ENCODE measurements around the gene RAB30.

Gene RAB30

GRCh38 chr11:82998697-82999096 lies 73.0 kb downstream of the RAB30 start:
- TF ChIP-seq CTCF (conservative IDR thresholded peaks at IDR 0.05): no peak
- H3K27ac ChIP-seq: peak overlapping the region; percentile 95

- no peak for TF ChIP-seq CTCF (conservative IDR thresholded peaks at IDR 0.05)
Observed at GRCh38 chr11:82996966-82997606, 74.6 kb downstream of the RAB30 start.

DNA sequence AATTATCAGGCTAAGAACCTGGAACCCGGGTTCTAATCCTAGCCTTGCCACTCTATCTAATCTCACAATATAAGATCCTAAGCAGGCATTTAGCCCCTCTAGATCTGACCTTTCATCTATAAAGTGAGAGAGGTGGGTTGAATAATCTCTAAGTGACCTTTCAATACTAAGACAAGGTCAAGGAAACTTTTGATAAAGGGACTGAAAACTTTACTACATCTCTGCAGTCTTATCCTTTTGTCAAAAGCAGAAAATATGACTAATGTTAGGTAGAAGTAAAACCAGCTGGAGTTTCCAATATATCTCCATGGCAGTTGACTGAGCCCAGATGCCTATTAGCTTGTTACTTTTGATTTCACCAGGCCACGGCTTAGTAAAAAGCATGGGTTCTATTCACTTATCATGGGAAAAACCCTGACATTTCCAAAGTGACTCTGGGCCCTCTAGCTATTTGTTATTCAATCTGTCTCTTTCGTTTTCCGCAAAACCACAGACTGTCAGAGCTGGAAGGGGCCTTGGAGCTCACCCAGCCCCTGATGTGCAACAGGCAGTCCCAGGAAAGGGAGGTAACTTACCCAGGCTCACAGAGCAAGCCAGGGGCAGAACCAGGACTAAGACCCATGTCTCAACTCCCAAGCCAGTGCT lies 75.8 kb downstream of the RAB30 start:
- peak overlapping the region; percentile 95 for H3K27ac ChIP-seq
- no peak for TF ChIP-seq CTCF (conservative IDR thresholded peaks at IDR 0.05)

More at GRCh38 chr11:82996966-82997606, 74.6 kb downstream of the RAB30 start:
- H3K27ac ChIP-seq: peak overlapping the region; percentile 95

GRCh38 chr11:82995235-82995634 lies 76.5 kb downstream of the RAB30 start:
- no peak for TF ChIP-seq CTCF (conservative IDR thresholded peaks at IDR 0.05)

DNA sequence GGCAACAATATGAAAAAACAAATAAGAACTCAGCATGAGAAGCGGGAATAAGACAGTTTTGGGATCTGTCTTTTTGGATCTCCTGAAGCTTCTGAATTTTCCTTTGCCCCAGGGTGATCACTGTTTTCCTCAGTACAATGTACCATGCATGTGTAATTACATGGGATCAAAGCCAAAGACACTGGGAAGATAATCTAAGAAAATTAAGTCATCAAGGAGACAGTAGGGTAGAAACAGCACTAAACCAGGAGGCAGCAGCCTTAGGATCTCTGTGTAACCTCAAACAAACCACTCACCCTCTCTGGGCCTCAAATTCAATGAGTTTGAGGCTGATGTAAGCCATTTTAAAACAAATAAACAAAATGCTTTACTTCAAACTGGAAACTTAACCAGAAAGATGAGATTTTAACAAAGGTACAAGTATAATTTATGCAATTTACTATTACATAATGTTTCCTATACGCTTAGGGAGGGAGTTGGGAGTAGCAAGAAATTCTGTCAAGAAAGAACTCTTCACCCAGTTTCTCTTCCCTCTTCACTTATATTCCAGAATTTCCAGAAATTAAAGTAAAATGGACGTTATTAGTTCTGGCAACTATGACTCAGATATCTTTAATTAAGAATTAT lies 77.0 kb downstream of the RAB30 start:
- TF ChIP-seq CTCF (conservative IDR thresholded peaks at IDR 0.05): no peak
- peak overlapping the region; percentile 95 for H3K27ac ChIP-seq

More at GRCh38 chr11:82995235-82995634, 76.5 kb downstream of the RAB30 start:
- peak overlapping the region; percentile 95 for H3K27ac ChIP-seq

- H3K27ac ChIP-seq: peak overlapping the region; percentile 95; the same call in 1 of the 2 replicates
- TF ChIP-seq CTCF (conservative IDR thresholded peaks at IDR 0.05): no peak
Observed at GRCh38 chr11:82992223-82992622, 79.5 kb downstream of the RAB30 start.

DNA sequence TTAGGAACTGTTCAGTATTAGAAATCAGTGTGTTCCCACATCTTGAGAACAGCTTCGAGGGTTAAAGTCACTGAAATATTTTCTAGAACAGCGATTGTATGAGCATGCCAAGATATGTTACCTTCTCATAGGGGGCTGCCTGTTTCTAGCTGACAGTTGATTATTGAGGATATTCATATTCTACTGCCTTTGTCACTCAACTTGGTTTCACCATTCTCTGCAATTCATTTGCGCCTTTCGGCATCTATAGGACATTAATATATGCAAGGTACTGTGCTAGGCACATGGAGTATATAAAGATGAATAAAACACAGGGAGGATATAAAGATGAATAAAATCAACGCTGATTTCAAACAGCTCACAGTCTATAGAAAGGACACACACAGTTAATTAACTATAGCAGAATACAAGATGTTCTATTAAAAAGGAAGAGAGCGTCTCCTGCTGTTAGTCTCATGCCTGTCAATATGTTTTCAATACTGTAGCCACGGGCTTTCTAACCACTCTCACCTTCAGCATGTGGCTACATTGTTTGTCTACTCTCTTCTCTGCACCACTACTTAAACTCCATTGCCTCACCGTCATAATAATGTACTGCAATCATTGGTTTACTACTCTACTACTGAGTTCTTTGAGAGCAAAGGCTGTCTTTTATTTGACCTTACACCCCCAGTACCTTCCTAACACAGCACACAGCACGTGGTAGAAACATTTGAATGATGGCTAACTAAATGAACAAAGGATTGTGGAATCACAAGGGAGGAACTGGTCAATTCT lies 81.9 kb downstream of the RAB30 start:
- TF ChIP-seq CTCF (conservative IDR thresholded peaks at IDR 0.05): no peak
- H3K27ac ChIP-seq: no peak overlapping the region

Data from VCaP (cell line).